SHP77 (cell line): ENCODE measurements around the gene SLC25A53.
A peak's percentile ranks its signal among the peaks of the same experiment; 100 is the strongest.
"Not testable (repeated sequence)": the region's sequence is repeated elsewhere in the genome, so short reads cannot be mapped to it uniquely, and the experiment has no call there.

ENCODE experiments used
- DNase-seq, 2 experiments: peaks; one replicate each; lab custom pipeline; 2025; lab: John Stamatoyannopoulos, UW

SLC25A53 gene

GRCh38 chrX:104134583-104135261 lies 22.1 kb downstream of the SLC25A53 start:
- DNase-seq = no peak

- DNase-seq = no peak
Measured at GRCh38 chrX:104130808-104131207, 26.0 kb downstream of the SLC25A53 start.

- no peak for DNase-seq
Measured at GRCh38 chrX:104126856-104127255, 30.0 kb downstream of the SLC25A53 start.

- no peak for DNase-seq
Measured at GRCh38 chrX:104122829-104123228, 34.0 kb downstream of the SLC25A53 start.

- DNase-seq = peak in 1 of 2 experiments; percentile 1
Measured at GRCh38 chrX:104118765-104119164, 38.0 kb downstream of the SLC25A53 start.

- no peak for DNase-seq
Measured at GRCh38 chrX:104117759-104118158, 39.0 kb downstream of the SLC25A53 start.

GRCh38 chrX:104113222-104113965 lies 43.4 kb downstream of the SLC25A53 start:
- DNase-seq = peak; percentile 26 to 33

GRCh38 chrX:104112326-104112951 lies 44.4 kb downstream of the SLC25A53 start, which contains the start of gene ZCCHC18:
Gene ZCCHC18 (plus strand): TSS chrX:104112523. CDS start chrX:104114112, 1,589 bp downstream.
- DNase-seq = peak; percentile 18 to 50

GRCh38 chrX:104110491-104111240 lies 46.1 kb downstream of the SLC25A53 start:
- DNase-seq = not testable (repeated sequence)

- no peak for DNase-seq
Measured at GRCh38 chrX:104108955-104109354, 47.9 kb downstream of the SLC25A53 start.

- no peak for DNase-seq
Measured at GRCh38 chrX:104105330-104106262, 51.2 kb downstream of the SLC25A53 start.

GRCh38 chrX:104104676-104105075 lies 52.1 kb downstream of the SLC25A53 start:
- DNase-seq = no peak

GRCh38 chrX:104098919-104099318 lies 57.9 kb downstream of the SLC25A53 start:
- no peak for DNase-seq

- peak; percentile 13 to 61 for DNase-seq
Measured at GRCh38 chrX:104098151-104098808, 58.5 kb downstream of the SLC25A53 start.

GRCh38 chrX:104085919-104086318 lies 70.9 kb downstream of the SLC25A53 start:
- DNase-seq = no peak

GRCh38 chrX:104085477-104085876 lies 71.3 kb downstream of the SLC25A53 start:
- no peak for DNase-seq

GRCh38 chrX:104084534-104085277 lies 72.1 kb downstream of the SLC25A53 start:
- no peak for DNase-seq

- no peak for DNase-seq
Measured at GRCh38 chrX:104084063-104084462, 72.7 kb downstream of the SLC25A53 start.

- DNase-seq = not testable (repeated sequence)
Measured at GRCh38 chrX:104077854-104078253, 79.0 kb downstream of the SLC25A53 start.
